Measurements from ENCODE around the gene KMT2E. TPM values are rescaled to one million over a fixed set of nuclear protein-coding genes. Genes with fewer than 3 reads are reported as not detected.
A peak's percentile ranks its signal among the peaks of the same experiment; 100 is the strongest.

The KMT2E gene
- total RNA-seq (100 to 1,000 TPM in 1 of 2 donors, 10 to 100 TPM in 1; 94.6 to 277 TPM), polyA plus RNA-seq (10 to 100 TPM; 20.3 to 30.9 TPM)
- long read RNA-seq, donor 1, transcript KMT2E-214 (7 exons, 1,133 nt) = major isoform, 6 of 27 reads
- long read RNA-seq, donor 1, partial matches to known transcripts = 21 of 27 reads
- long read RNA-seq, donor 1, other reads (novel, unspliced or antisense) = 0 of 27 reads
- long read RNA-seq, donor 2, partial matches to known transcripts = 0 of 2 reads
- long read RNA-seq, donor 2, other reads (novel, unspliced or antisense) = 0 of 2 reads
- long read RNA-seq, donor 3, partial matches to known transcripts = 0 of 3 reads
- long read RNA-seq, donor 3, other reads (novel, unspliced or antisense) = 0 of 3 reads
- long read RNA-seq, donor 4, partial matches to known transcripts = 5 of 6 reads
- long read RNA-seq, donor 4, other reads (novel, unspliced or antisense) = 0 of 6 reads
- long read RNA-seq, donor 5, transcript KMT2E-214 (7 exons, 1,133 nt) = major isoform, 5 of 83 reads
- long read RNA-seq, donor 5, partial matches to known transcripts = 77 of 83 reads
- long read RNA-seq, donor 5, other reads (novel, unspliced or antisense) = 0 of 83 reads

- TF ChIP-seq CTCF (IDR thresholded peaks at IDR 0.05; ENCODE audit: control extremely low read depth, extremely low read depth) = no peak
- Histone ChIP-seq H3K9ac (ENCODE audit: insufficient read depth in 1 of 2, low read length in 2 of 2) (peak within 1 kb of the TSS; percentile 100), H3K4me3 (peak within 1 kb of the TSS; percentile 85), H3K27me3 (ENCODE audit: control insufficient read depth in 3 of 3, insufficient read depth in 3 of 3, low read length in 2 of 3) (no peaks in the 10 kb centered on the region), H3K36me3 (ENCODE audit: control insufficient read depth in 4 of 4, insufficient read depth in 4 of 4, low read length in 4 of 4) (peaks cover 0 to 22% (median 0%) of the 10 kb centered on the region in 4 donors), H3K9me3 (ENCODE audit: control insufficient read depth in 4 of 4, insufficient read depth in 3 of 4, low read length in 3 of 4) (no peaks in the 10 kb centered on the region), H3K27ac (ENCODE audit: low read depth in 1 of 2, low read length in 1 of 2) (peak within 1 kb of the TSS; percentile 99), H3K4me1 (ENCODE audit: control insufficient read depth in 5 of 5, insufficient read depth in 5 of 5, low read length in 5 of 5) (peaks cover 0 to 51% (median 5%) of the 10 kb centered on the region in 5 donors)
- 0 to 1% methylated on average over 57 to 69 of the region's 69 CpGs for WGBS, 2 donors
- DNase-seq = peak; percentile 93 to 95 (median 93)
- peak; percentile 55 for ATAC-seq (ENCODE audit: insufficient read depth, low FRiP score)
These were observed at the start of gene KMT2E for GRCh38 chr7:105013816-105014692. Gene KMT2E (plus strand): TSS chr7:105014205. CDS start chr7:105040953, 26,748 bp downstream.

- ATAC-seq (ENCODE audit: insufficient read depth, low FRiP score) (no peak), DNase-seq (no peak)
- no peak overlapping the region for H3K4me3 ChIP-seq
- H3K9me3 ChIP-seq (ENCODE audit: control insufficient read depth in 4 of 4, insufficient read depth in 3 of 4, low read length in 3 of 4) = no peaks in the 10 kb centered on the region
- no peak for TF ChIP-seq CTCF (IDR thresholded peaks at IDR 0.05; ENCODE audit: control extremely low read depth, extremely low read depth)
- no peak overlapping the region for H3K9ac ChIP-seq (ENCODE audit: insufficient read depth in 1 of 2, low read length in 2 of 2)
- 72 to 78% methylated on average over 6 of the region's 6 CpGs for WGBS, 2 donors
- no peaks in the 10 kb centered on the region for H3K36me3 ChIP-seq (ENCODE audit: control insufficient read depth in 4 of 4, insufficient read depth in 4 of 4, low read length in 4 of 4)
- peaks cover 0 to 13% (median 0%) of the 10 kb centered on the region in 5 donors for H3K4me1 ChIP-seq (ENCODE audit: control insufficient read depth in 5 of 5, insufficient read depth in 5 of 5, low read length in 5 of 5)
- no peak overlapping the region for H3K27ac ChIP-seq (ENCODE audit: low read depth in 1 of 2, low read length in 1 of 2)
- H3K27me3 ChIP-seq (ENCODE audit: control insufficient read depth in 3 of 3, insufficient read depth in 3 of 3, low read length in 2 of 3) = no peaks in the 10 kb centered on the region
These were observed 49.3 kb upstream of the KMT2E start for GRCh38 chr7:104964626-104965236.

DNA sequence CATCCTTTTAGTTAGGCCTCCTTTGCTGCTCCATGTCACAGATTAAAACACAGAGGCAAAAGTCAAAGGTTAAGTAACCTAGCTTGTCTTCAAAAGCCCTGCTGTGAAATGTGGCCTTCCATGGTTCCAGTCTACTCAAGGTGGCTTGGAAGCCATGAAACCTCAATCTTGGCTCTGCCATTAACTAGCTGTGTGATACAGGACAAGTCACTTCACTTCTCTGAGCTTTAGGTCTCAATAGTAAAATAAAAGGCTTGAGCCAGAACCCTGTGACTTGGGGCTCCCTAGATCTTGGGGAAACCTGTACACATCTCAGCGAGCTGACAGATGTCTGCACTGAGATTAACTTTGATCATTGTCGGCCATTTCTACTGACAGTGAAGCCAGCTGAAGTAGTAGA lies 48.0 kb upstream of the KMT2E start:
- ATAC-seq (ENCODE audit: insufficient read depth, low FRiP score) (no peak), DNase-seq (no peak)
- no peak overlapping the region for H3K27ac ChIP-seq (ENCODE audit: low read depth in 1 of 2, low read length in 1 of 2)
- no peaks in the 10 kb centered on the region for H3K27me3 ChIP-seq (ENCODE audit: control insufficient read depth in 3 of 3, insufficient read depth in 3 of 3, low read length in 2 of 3)
- no peak overlapping the region for H3K4me3 ChIP-seq
- peaks cover 0 to 13% (median 0%) of the 10 kb centered on the region in 5 donors for H3K4me1 ChIP-seq (ENCODE audit: control insufficient read depth in 5 of 5, insufficient read depth in 5 of 5, low read length in 5 of 5)
- no peak for TF ChIP-seq CTCF (IDR thresholded peaks at IDR 0.05; ENCODE audit: control extremely low read depth, extremely low read depth)
- no peaks in the 10 kb centered on the region for H3K9me3 ChIP-seq (ENCODE audit: control insufficient read depth in 4 of 4, insufficient read depth in 3 of 4, low read length in 3 of 4)
- no peaks in the 10 kb centered on the region for H3K36me3 ChIP-seq (ENCODE audit: control insufficient read depth in 4 of 4, insufficient read depth in 4 of 4, low read length in 4 of 4)
- 96% methylated on average over 2 of the region's 2 CpGs for WGBS, 2 donors
- no peak overlapping the region for H3K9ac ChIP-seq (ENCODE audit: insufficient read depth in 1 of 2, low read length in 2 of 2)

All from lung (tissue), 16 donors.